GM12873 (cell line): ENCODE results near the gene GDPGP1.

Source experiments
- CTCF ChIP-seq: IDR thresholded peaks from 2 replicates; pipeline ENCODE4 v1.5.1; 2012; ENCODE audit warnings: low read depth, mild to moderate bottlenecking, moderate library complexity, low read length, control low read depth; ENCODE audit not compliant: insufficient read depth; ENCODE audit errors: missing control alignments

GDPGP1 gene

GRCh38 chr15:90240856-90241255, 6.8 kb downstream of the GDPGP1 start:
- no peak for TF ChIP-seq CTCF

GRCh38 chr15:90241343-90242192, 7.6 kb downstream of the GDPGP1 start:
- TF ChIP-seq CTCF: no peak

- TF ChIP-seq CTCF: no peak
Measured at GRCh38 chr15:90243943-90244639, 10.1 kb downstream of the GDPGP1 start.

DNA sequence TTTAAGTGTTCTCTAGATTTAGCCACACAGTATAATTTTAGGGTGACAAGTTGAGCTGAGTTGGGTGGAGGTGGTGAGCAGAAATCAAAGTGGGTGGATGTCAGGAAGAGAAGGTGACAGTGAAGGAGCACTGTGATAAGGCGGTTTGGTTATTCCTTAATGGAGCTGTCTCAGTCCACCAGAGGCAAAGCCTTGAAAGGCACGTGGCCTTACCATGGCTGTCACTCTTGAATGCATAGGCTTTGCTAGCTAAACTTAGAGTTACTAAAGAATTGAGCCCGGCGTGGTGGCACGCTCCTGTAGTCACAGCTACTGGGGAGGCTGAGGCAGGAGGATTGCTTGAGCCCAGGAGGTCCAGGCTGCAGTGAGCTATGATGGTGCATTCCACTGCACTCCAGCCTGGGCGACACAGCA, 14.8 kb downstream of the GDPGP1 start:
- TF ChIP-seq CTCF: no peak

DNA sequence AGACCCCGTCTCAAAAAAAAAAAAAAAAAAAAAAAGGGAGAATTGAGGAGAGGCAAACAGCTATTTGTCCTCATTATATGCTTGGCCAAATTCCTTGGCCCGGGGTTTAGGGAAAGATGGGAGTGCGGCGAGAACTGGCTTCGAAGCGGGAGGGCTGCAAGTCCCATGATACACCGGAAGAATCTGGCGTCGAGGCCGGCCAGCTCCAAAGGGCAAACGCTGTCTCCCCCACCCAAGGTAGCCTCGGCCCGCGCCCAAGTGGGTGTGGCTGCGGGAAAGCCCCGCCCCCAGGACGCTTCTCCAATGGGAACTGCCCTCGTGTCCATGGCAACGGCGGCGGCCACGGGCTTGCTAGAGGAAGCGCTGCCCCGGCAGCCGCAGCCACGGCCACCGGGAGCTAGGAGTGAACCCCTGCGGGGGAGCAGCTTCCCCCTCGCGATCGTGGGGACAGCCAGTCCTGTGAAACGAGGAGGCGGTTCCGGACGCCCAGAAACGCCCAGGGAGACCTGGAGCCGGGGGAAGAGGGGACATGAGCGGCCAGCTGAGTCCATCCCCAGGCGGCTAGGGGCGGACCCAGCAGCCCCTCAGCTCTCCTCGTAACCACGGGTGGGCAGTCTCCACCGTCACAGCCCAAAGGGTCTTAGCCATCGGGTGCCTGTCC, 15.3 kb downstream of the GDPGP1 start, which contains the start of gene TTLL13:
TSS of gene TTLL13 (plus strand) at position 354 of the 661 bp plus-strand sequence. CDS start 1,075 bp downstream, outside the sequence.
- TF ChIP-seq CTCF: no peak

GRCh38 chr15:90257776-90258175, 23.8 kb downstream of the GDPGP1 start:
- no peak for TF ChIP-seq CTCF

DNA sequence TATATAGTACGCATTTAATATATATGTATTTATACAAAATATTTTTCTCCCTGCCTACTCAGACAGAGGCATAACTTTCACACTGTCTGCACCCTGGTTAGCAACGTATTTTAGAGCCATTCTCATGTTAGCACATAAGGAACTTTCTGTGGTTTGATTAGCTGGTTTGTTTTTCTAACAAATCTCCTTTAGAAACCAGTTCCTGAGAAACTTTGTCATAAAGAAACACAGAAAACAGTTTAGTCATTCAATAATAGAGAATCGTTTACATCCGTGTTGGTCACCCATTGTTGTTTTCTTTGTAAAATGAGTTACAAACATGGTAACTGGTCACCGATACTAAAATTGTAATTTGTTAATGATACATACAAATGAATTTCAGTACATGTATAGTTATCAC, 25.5 kb downstream of the GDPGP1 start:
- no peak for TF ChIP-seq CTCF
